ENCODE measurements around the gene CCDC57.
"Not testable (repeated sequence)": the region's sequence is repeated elsewhere in the genome, so short reads cannot be mapped to it uniquely, and the experiment has no call there.

The CCDC57 gene

DNA sequence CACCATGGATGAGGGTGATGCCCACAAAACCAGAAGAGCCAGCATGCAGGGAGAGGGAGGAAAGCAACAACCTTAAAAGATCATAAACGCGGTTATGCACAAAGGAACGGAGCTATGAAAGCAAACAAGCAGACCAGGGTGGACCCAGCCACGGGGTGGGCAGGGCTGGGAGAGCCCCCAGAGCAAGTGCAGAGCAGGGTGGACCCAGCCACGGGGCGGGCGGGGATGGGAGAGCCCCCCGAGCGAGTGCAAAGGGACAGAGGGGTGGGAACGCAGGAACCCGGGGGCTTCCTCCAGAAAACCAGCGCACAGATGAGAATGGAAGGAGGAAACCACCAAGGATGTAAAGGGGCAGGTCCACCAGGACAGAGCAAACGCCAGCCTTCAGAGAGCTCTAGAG lies 33.2 kb downstream of the CCDC57 start:
- no peak overlapping the region for H3K4me3 ChIP-seq (ENCODE audit: control insufficient read depth, low read depth, low read length)
- TF ChIP-seq, protein P1, sequence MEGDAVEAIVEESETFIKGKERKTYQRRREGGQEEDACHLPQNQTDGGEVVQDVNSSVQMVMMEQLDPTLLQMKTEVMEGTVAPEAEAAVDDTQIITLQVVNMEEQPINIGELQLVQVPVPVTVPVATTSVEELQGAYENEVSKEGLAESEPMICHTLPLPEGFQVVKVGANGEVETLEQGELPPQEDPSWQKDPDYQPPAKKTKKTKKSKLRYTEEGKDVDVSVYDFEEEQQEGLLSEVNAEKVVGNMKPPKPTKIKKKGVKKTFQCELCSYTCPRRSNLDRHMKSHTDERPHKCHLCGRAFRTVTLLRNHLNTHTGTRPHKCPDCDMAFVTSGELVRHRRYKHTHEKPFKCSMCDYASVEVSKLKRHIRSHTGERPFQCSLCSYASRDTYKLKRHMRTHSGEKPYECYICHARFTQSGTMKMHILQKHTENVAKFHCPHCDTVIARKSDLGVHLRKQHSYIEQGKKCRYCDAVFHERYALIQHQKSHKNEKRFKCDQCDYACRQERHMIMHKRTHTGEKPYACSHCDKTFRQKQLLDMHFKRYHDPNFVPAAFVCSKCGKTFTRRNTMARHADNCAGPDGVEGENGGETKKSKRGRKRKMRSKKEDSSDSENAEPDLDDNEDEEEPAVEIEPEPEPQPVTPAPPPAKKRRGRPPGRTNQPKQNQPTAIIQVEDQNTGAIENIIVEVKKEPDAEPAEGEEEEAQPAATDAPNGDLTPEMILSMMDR (conservative IDR thresholded peaks at IDR 0.05; ENCODE audit: control insufficient read depth, insufficient read depth, low read depth, low read length): no peak
- no peak for DNase-seq (ENCODE audit: low read depth)

DNA sequence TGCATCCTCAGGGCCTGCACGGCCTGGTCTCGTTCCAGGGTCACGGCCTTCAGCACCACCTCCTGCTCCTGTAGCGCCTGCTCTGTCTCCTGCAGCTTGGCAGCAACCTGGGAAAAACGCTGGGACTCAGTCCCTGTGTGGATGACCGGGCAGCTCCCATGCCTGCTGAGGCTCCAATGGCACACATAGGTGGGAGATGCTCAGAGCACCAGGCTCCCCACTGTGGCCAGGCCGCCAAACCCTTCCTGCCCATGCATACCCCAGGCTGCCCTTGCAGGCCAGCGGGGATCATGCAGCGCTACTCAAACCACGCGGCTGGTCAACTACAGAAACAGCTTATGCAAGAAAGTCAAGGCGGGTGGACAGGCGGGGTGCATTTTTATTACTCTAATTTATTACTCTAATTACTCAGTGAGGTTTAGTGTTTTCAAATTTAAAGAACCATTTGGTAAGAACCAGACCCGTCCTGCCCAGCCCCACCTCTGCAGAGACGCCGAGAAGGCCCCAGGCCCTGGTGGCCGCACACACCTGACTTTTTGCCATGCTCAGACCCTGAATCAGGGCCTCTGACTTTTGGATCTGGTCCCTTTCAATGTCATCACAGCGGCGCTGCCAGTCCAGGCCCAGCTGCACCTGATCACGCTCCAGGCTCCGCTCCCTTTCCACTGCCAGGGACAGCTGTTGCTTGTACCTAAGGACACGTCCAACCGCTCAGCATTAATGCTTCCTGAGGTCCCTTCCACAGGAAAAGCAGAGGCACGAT lies 34.0 kb downstream of the CCDC57 start:
- TF ChIP-seq, protein P1 (conservative IDR thresholded peaks at IDR 0.05; ENCODE audit: control insufficient read depth, insufficient read depth, low read depth, low read length): no peak
- DNase-seq (ENCODE audit: low read depth): no peak
- no peak overlapping the region for H3K4me3 ChIP-seq (ENCODE audit: control insufficient read depth, low read depth, low read length)

DNA sequence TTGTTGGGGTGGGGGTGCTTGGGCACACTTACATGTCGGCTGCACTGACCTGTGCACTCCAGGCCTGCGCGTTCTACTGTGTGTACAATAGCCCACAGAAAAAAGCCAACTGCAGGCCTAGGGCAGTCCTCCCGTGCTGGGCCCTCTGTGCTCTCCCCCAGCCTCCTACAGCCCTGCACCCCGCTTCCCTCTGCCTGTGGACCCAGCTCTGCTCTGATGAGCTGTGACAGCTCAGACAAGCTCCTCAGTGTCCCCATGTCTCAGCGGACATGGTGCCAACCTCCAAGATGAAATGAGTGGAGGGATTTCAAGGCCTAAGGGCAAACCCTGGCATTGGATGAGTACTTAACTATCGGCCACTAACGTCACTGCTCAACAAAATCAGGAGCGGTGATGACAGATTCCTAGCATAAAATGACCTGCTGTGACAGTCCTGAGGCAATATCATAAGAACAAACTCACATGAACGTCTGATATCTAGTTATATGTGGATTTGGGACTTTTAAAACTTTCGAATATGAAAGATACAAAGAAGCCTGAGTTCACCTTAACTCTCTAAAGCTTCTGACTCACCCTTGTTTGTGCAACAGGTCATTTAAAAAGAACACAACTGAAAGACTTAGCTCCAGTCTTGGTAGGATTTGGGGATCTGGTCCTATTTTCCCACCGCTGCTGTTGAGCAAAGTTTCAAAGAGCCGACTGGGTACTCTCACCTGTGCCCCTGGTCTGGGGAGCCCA lies 34.7 kb downstream of the CCDC57 start:
- no peak overlapping the region for H3K4me3 ChIP-seq (ENCODE audit: control insufficient read depth, low read depth, low read length)
- TF ChIP-seq, protein P1 (conservative IDR thresholded peaks at IDR 0.05; ENCODE audit: control insufficient read depth, insufficient read depth, low read depth, low read length): no peak
- no peak for DNase-seq (ENCODE audit: low read depth)

DNA sequence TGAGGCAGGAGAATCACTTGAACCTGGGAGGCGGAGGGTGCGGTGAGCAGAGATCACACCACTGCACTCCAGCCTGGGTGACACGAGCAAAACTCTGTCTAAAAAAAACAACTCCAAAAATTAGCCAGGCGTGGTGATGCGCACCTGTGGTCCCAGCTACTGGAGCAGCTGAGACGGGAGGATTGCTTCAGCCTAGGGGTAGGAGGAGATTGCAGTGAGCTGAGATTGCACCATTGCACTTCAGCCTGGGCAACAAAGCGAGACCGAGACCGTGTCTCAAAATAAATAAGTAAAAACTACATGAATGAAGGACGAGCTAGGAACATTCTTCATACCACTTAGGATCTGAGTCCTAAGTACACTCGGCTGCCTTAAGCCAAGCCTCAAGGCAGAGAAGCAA lies 35.4 kb downstream of the CCDC57 start:
- TF ChIP-seq, protein P1 (conservative IDR thresholded peaks at IDR 0.05; ENCODE audit: control insufficient read depth, insufficient read depth, low read depth, low read length): no peak
- no peak for DNase-seq (ENCODE audit: low read depth)
- no peak overlapping the region for H3K4me3 ChIP-seq (ENCODE audit: control insufficient read depth, low read depth, low read length)

DNA sequence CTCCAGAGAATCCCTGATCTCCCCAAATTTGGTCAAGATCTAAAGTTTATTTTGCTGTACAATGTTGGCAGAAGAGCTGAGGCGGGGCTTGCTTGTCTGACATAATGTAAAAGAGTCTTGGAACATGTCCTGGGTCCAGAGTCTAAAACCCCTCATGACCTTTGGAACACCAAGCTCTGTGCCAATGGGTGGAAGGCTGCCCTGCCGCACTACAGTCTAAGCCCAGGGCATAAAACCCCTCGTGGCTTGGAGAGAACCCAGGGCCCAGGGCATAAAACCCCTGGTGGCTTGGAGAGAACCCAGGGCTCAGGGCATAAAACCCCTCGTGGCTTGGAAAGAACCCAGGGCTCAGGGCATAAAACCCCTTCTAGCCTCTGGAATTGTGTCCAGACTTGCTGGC lies 36.7 kb downstream of the CCDC57 start:
- no peak for DNase-seq (ENCODE audit: low read depth)
- TF ChIP-seq, protein P1 (conservative IDR thresholded peaks at IDR 0.05; ENCODE audit: control insufficient read depth, insufficient read depth, low read depth, low read length): no peak
- no peak overlapping the region for H3K4me3 ChIP-seq (ENCODE audit: control insufficient read depth, low read depth, low read length)

DNA sequence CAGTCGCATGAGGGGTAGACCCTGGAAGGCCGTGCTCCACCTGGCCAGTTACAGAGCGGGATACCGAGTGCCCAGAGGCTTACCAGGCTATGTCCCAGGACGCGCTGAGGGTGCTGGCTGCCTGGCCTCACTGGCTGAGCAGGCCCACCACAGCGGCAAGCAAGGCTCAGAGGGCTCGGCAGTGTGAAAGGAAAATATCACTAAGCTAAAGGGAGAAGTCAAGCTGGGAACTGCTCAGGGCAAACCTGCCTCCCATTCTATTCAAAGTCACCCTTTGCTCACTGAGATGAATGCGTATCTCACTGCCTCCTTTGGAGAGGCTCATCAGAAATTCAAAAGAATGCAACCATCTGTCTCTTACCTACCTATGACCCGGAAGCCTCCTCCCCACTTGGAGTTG lies 37.4 kb downstream of the CCDC57 start:
- DNase-seq (ENCODE audit: low read depth): no peak
- no peak overlapping the region for H3K4me3 ChIP-seq (ENCODE audit: control insufficient read depth, low read depth, low read length)
- TF ChIP-seq, protein P1 (conservative IDR thresholded peaks at IDR 0.05; ENCODE audit: control insufficient read depth, insufficient read depth, low read depth, low read length): no peak

DNA sequence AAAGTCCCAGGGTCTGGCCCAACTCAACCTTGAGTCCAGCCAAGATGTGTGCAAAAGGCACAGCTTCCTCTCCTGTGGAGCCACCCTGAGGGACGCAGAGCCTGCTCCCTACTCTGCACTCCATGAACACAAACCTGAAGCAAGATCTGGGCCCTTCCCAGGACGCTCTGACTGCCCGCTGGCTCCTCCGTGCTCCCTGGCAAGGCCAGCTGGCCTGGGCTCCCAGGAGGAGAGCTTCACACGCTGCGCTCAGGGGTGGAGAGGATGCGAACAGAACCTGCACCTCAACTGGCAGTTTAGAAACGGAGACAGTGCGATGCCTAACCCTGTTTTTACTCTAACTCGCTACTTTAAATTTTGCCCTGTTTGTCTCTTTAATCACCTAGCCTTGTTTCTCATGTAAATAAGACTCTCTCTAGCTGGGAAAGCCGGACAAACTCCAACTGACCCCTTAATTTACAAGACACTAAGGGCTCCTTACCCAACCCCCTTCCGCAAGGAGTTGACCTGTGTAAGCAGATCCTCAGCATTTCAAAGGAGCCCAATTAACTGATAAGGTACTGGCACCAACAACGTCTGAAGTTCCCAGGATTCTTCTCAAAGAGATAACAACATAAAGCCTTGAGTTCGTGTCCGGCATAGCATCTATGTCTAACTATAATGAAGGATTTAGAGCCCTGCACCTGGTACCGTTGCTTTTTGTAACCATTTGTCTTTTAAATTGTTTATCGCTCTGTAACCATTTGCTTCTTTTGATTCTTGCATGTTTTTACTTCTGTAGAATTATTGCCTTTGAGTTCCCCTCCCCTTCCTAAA lies 38.4 kb downstream of the CCDC57 start:
- DNase-seq (ENCODE audit: low read depth); H3K4me3 ChIP-seq (ENCODE audit: control insufficient read depth, low read depth, low read length): not testable (repeated sequence)

All from fibroblast of mammary gland (primary cell).